Pancreas (tissue), 10 donors: Measurements from ENCODE around the gene SNTG2. TPM values are rescaled to one million over a fixed set of nuclear protein-coding genes. Genes with fewer than 3 reads are reported as not detected.

Source experiments
- ATAC-seq, 4 donors: fragments of 200-7000 bp; cut with Tn5 transposase; one replicate each; pipeline versions ENCODE4 v1.8.0 to v1.9.1; 2020; ENCODE audit warnings: mild to moderate bottlenecking in 4 of 4, moderate library complexity in 4 of 4
- DNase-seq, 6 donors: peaks; one replicate each; pipeline ENCODE4 v3.0.0-alpha.2; 2020
- FAIRE-seq: peaks from 2 replicates; lab custom pipeline; 2012; peaks lifted over from hg19 to GRCh38; lab: Jason Lieb, UNC
- H3K27ac ChIP-seq, 4 donors: fragments of 200-600 bp; sonication (generic); 1 replicate in 3 of 4; 2 replicates in 1 of 4; pipeline versions ENCODE4 v1.5.0 to v1.8.0; 2020
- H3K27me3 ChIP-seq, 4 donors: fragments of 200-600 bp; one replicate each; pipeline ENCODE4 v1.8.0; 2021
- H3K36me3 ChIP-seq, 3 donors: fragments of 200-600 bp; sonication (generic) in 1 of 3; one replicate each; pipeline versions ENCODE4 v1.5.0 to v1.8.0; 2020 to 2021
- H3K4me1 ChIP-seq, 3 donors: fragments of 200-600 bp; one replicate each; pipeline ENCODE4 v1.8.0; 2021
- H3K4me3 ChIP-seq, 4 donors: fragments of 200-600 bp; sonication (generic) in 2 of 4; one replicate each; pipeline versions ENCODE4 v1.5.0 to v1.8.0; 2020 to 2021
- H3K9me3 ChIP-seq, 4 donors: fragments of 200-600 bp; one replicate each; pipeline ENCODE4 v1.8.0; 2021
- CTCF ChIP-seq, 4 donors: fragments of 200-600 bp; sonication (generic) in 3 of 4; IDR thresholded peaks; one replicate each; pipeline versions ENCODE4 v1.5.0 to v1.8.0; 2021; ENCODE audit warnings: antibody characterized with exemption in 4 of 4
- WGBS, 2 donors: extraction: QIAGEN DNeasy Blood & Tissue Kit; methylation state at CpG; one replicate each; pipeline ENCODE4 v1.1.7; 2013; 5-methylcytosine and 5-hydroxymethylcytosine counted together
- intact Hi-C, 3 donors: fragments of 100-400 bp; cut with DNase I; formaldehyde crosslinking; loops; one replicate each; pipeline versions ENCODE4 v1.11.1 to v1.14.2; 2022
- polyA plus RNA-seq, 2 donors: library from polyadenylated mRNA; stranded (reverse); fragments of 200-250 nt; gene quantifications; one replicate each; pipeline ENCODE4 v1.2.3, GENCODE V29; 2013
- total RNA-seq, 6 donors: library from RNA; stranded (reverse); fragmentation: NEBNext Ultra II Directional in 4 of 6; extraction: Animal tissue kit (Norgen Biotek cat#: 25700) in 4 of 6; gene quantifications; one replicate each; pipeline versions ENCODE4 v1.2.1 to v1.2.4, GENCODE V29; 2021 to 2023
- donor health status: healthy with polysubstance abuse.
- donor health status: DM: no; HTN: no; CAD: no; lungs with moderate emphysema.
- donor health status: DM: no; HTN: no; CAD: no.
- donor health status: control.
- donor health status: control.
- donor health status: Bipolar disorder and iron deficiency.
- donor health status: DM: yes; HTN: yes; CAD: no.
- donor health status: DM: no; HTN: no; CAD: no.
- donor health status: DM: no; HTN: no; CAD: no.
- donor health status: DM: yes; HTN: yes; CAD: no.

The SNTG2 gene
- total and polyA plus RNA-seq, 8 donors: 1.4 to 19.2 (median 4.6) TPM

- DNase-seq (no peak), FAIRE-seq (no peak), ATAC-seq (no peak)
- H3K9me3 ChIP-seq: no peaks in the 10 kb centered on the region
- no peak for TF ChIP-seq CTCF (IDR thresholded peaks at IDR 0.05)
- H3K4me3 ChIP-seq: no peak overlapping the region
- no peaks in the 10 kb centered on the region for H3K36me3 ChIP-seq
- WGBS, 2 donors: 64 to 68% methylated on average over 4 of the region's 4 CpGs
- intact Hi-C loops: no loop called here
- no peaks in the 10 kb centered on the region for H3K27me3 ChIP-seq
- H3K4me1 ChIP-seq: no peaks in the 10 kb centered on the region
- no peak overlapping the region for H3K27ac ChIP-seq
Measured at GRCh38 chr2:1278125-1278524, 327.5 kb downstream of the SNTG2 start.

GRCh38 chr2:1278861-1279260 is 328.2 kb downstream of the SNTG2 start:
- FAIRE-seq (no peak), DNase-seq (no peak), ATAC-seq (no peak)
- H3K27me3 ChIP-seq: no peaks in the 10 kb centered on the region
- H3K27ac ChIP-seq: no peak overlapping the region
- no peaks in the 10 kb centered on the region for H3K4me1 ChIP-seq
- no peak overlapping the region for H3K4me3 ChIP-seq
- H3K36me3 ChIP-seq: no peaks in the 10 kb centered on the region
- H3K9me3 ChIP-seq: no peaks in the 10 kb centered on the region
- WGBS, 2 donors: 87 to 90% methylated on average over 27 of the region's 27 CpGs
- intact Hi-C loops: no loop called here
- no peak for TF ChIP-seq CTCF (IDR thresholded peaks at IDR 0.05)

GRCh38 chr2:1282552-1282951 is 331.9 kb downstream of the SNTG2 start:
- FAIRE-seq: no peak
- no peaks in the 10 kb centered on the region for H3K36me3 ChIP-seq
- H3K4me1 ChIP-seq: no peaks in the 10 kb centered on the region
- no peak for DNase-seq
- no peak for TF ChIP-seq CTCF (IDR thresholded peaks at IDR 0.05)
- 57% methylated on average over 22 of the region's 22 CpGs for WGBS, 2 donors
- no peak overlapping the region for H3K27ac ChIP-seq
- H3K4me3 ChIP-seq: no peak overlapping the region
- no peaks in the 10 kb centered on the region for H3K27me3 ChIP-seq
- no peak for ATAC-seq
- H3K9me3 ChIP-seq: no peaks in the 10 kb centered on the region
- intact Hi-C loops: no loop called here

- FAIRE-seq (no peak), DNase-seq (no peak), ATAC-seq (no peak)
- intact Hi-C loops: no loop called here
- WGBS, 2 donors: 69 to 79% methylated on average over 21 of the region's 21 CpGs
- no peaks in the 10 kb centered on the region for H3K27me3 ChIP-seq
- no peak overlapping the region for H3K27ac ChIP-seq
- no peaks in the 10 kb centered on the region for H3K9me3 ChIP-seq
- no peaks in the 10 kb centered on the region for H3K4me1 ChIP-seq
- H3K4me3 ChIP-seq: no peak overlapping the region
- TF ChIP-seq CTCF (IDR thresholded peaks at IDR 0.05): no peak
- H3K36me3 ChIP-seq: no peaks in the 10 kb centered on the region
Measured at GRCh38 chr2:1283020-1283801, 332.6 kb downstream of the SNTG2 start.

- 58 to 64% methylated on average over 10 of the region's 10 CpGs for WGBS, 2 donors
- DNase-seq: no peak
- intact Hi-C loops: no loop called here
- Histone ChIP-seq H3K4me3 (no peak overlapping the region), H3K27ac (no peak overlapping the region), H3K27me3 (no peaks in the 10 kb centered on the region), H3K36me3 (no peaks in the 10 kb centered on the region), H3K4me1 (no peaks in the 10 kb centered on the region), H3K9me3 (no peaks in the 10 kb centered on the region)
- no peak for TF ChIP-seq CTCF (IDR thresholded peaks at IDR 0.05)
- FAIRE-seq: no peak
- no peak for ATAC-seq
Measured at GRCh38 chr2:1283871-1284270, 333.2 kb downstream of the SNTG2 start.
